Lower lobe of right lung (tissue), 2 donors: ENCODE data around the gene SCLY. TPM values are rescaled to one million over a fixed set of nuclear protein-coding genes. Genes with fewer than 3 reads are reported as not detected.

Experiments
- ATAC-seq, 2 donors: fragments of 200-7000 bp; cut with Tn5 transposase; one replicate each; pipeline ENCODE4 v1.9.1; 2020 to 2022; ENCODE audit warnings: mild to moderate bottlenecking in 2 of 2, moderate library complexity in 2 of 2
- DNase-seq: peaks from one replicate; pipeline ENCODE4 v3.0.0-alpha.2; 2020
- H3K27ac ChIP-seq: fragments of 200-600 bp; one replicate; pipeline ENCODE4 v1.8.0; 2022
- H3K27me3 ChIP-seq: fragments of 200-600 bp; one replicate; pipeline ENCODE4 v1.8.0; 2022; ENCODE audit warnings: low read depth
- H3K36me3 ChIP-seq: fragments of 200-600 bp; one replicate; pipeline ENCODE4 v1.8.0; 2022; ENCODE audit warnings: mild to moderate bottlenecking
- H3K4me1 ChIP-seq: fragments of 200-600 bp; one replicate; pipeline ENCODE4 v1.8.0; 2022
- H3K4me3 ChIP-seq: fragments of 200-600 bp; one replicate; pipeline ENCODE4 v1.8.0; 2022; ENCODE audit warnings: mild to moderate bottlenecking
- H3K9me3 ChIP-seq: fragments of 200-600 bp; one replicate; pipeline ENCODE4 v1.8.0; 2022
- intact Hi-C: fragments of 100-400 bp; cut with DNase I; formaldehyde crosslinking; loops from one replicate; pipeline ENCODE4 v1.11.0; 2022
- total RNA-seq: library from RNA; stranded (reverse); fragmentation: NEBNext Ultra II Directional; extraction: Animal tissue kit (Norgen Biotek cat#: 25700); gene quantifications from one replicate; pipeline ENCODE4 v1.2.1, GENCODE V29; 2021
- TF ChIP-seq, protein P1 (sequence below): fragments of 200-600 bp; IDR thresholded peaks from one replicate; pipeline ENCODE4 v1.8.0; 2022; ENCODE audit warnings: antibody characterized with exemption, mild to moderate bottlenecking
- donor health status: DM: no; HTN: yes; CAD: no; lungs with severe emphysema.

Gene SCLY
- total RNA-seq, 1 donor from 2014 or later: 12.4 TPM

- H3K4me3 ChIP-seq: no peak overlapping the region
- intact Hi-C loops: no loop called here
- no peaks in the 10 kb centered on the region for H3K4me1 ChIP-seq
- H3K9me3 ChIP-seq: no peaks in the 10 kb centered on the region
- no peak overlapping the region for H3K27ac ChIP-seq
- TF ChIP-seq, protein P1, sequence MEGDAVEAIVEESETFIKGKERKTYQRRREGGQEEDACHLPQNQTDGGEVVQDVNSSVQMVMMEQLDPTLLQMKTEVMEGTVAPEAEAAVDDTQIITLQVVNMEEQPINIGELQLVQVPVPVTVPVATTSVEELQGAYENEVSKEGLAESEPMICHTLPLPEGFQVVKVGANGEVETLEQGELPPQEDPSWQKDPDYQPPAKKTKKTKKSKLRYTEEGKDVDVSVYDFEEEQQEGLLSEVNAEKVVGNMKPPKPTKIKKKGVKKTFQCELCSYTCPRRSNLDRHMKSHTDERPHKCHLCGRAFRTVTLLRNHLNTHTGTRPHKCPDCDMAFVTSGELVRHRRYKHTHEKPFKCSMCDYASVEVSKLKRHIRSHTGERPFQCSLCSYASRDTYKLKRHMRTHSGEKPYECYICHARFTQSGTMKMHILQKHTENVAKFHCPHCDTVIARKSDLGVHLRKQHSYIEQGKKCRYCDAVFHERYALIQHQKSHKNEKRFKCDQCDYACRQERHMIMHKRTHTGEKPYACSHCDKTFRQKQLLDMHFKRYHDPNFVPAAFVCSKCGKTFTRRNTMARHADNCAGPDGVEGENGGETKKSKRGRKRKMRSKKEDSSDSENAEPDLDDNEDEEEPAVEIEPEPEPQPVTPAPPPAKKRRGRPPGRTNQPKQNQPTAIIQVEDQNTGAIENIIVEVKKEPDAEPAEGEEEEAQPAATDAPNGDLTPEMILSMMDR: no peak
- H3K36me3 ChIP-seq: peaks cover 49% of the 10 kb centered on the region
- H3K27me3 ChIP-seq: no peaks in the 10 kb centered on the region
- ATAC-seq (no peak), DNase-seq (no peak)
Measured at GRCh38 chr2:238025741-238026360, 35.0 kb upstream of the SCLY start.

GRCh38 chr2:238027058-238027457, 33.7 kb upstream of the SCLY start:
- no peak overlapping the region for H3K27ac ChIP-seq
- DNase-seq: no peak
- TF ChIP-seq, protein P1: no peak
- no peak for ATAC-seq
- no peaks in the 10 kb centered on the region for H3K9me3 ChIP-seq
- no peaks in the 10 kb centered on the region for H3K4me1 ChIP-seq
- no peaks in the 10 kb centered on the region for H3K27me3 ChIP-seq
- peaks cover 58% of the 10 kb centered on the region for H3K36me3 ChIP-seq
- H3K4me3 ChIP-seq: no peak overlapping the region
- intact Hi-C loops: no loop called here

DNA sequence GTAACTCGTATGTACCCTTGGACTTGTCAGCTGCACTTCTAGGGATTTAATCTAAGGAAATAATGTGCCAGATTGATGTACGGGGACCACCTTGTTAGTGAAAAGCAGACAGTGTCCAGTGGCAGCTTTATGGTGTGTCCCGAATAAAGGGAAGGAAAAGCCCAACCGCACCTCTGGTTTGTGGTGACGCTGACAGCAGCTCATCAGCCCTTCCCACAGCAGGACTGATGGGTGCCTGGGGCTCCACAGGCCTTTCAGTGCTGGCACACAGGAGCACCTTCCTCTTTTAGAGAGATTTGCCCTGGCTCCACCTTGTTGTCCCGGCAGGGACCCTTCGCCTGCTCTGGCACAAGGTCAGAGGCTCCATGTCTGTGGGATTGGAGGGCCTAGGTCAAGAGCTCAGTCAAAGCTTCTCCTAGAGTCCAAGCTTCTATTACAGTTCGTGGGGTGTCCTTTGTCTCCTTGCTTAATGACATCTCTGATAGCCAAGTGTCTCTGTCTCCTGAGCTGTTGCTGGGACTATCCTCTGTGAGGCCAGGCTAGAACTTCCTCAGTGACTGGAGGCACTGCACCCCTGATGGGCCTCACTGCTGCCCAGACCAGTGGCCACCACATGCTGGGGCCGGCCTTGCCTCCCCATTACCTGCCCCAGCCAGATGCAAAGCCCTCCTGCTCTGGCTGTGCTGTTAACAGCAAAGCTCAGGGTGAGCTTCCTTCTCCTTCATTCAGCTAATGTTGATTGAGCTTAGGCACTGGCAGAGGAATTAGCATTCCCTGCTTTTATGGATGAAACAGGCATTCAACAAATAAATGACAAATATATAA, 33.0 kb upstream of the SCLY start:
- H3K9me3 ChIP-seq: no peaks in the 10 kb centered on the region
- no peaks in the 10 kb centered on the region for H3K27me3 ChIP-seq
- DNase-seq (no peak), ATAC-seq (peak in 1 of 2 donors; percentile 21)
- H3K4me1 ChIP-seq: no peaks in the 10 kb centered on the region
- TF ChIP-seq, protein P1: no peak
- H3K4me3 ChIP-seq: no peak overlapping the region
- intact Hi-C loops: no loop called here
- H3K27ac ChIP-seq: no peak overlapping the region
- H3K36me3 ChIP-seq: peaks cover 66% of the 10 kb centered on the region

DNA sequence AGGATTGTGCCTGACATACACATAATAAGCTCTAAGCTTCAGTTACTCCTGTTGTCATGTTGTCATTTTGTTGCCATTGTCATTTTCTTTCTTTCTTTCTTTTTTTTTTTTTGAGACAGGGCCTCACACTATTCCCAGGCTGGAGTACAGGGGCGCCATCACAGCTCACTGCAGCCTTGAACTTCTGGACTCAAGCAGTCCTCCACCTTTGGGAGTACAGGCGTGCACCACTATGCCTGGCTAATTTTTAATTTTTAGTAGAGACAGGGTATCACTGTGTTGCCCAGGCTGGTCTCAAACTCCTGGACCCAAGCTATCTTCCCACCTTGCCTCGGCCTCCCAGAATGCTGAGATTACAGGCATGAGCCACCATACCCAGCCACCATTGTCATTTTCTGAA, 30.9 kb upstream of the SCLY start:
- TF ChIP-seq, protein P1: no peak
- Histone ChIP-seq H3K4me1 (no peaks in the 10 kb centered on the region), H3K27ac (no peak overlapping the region), H3K9me3 (no peaks in the 10 kb centered on the region), H3K4me3 (no peak overlapping the region), H3K36me3 (peaks cover 68% of the 10 kb centered on the region), H3K27me3 (no peaks in the 10 kb centered on the region)
- ATAC-seq (no peak), DNase-seq (no peak)
- intact Hi-C loops: no loop called here

GRCh38 chr2:238030422-238031155, 30.2 kb upstream of the SCLY start:
- Histone ChIP-seq H3K4me3 (no peak overlapping the region), H3K27me3 (no peaks in the 10 kb centered on the region), H3K36me3 (peaks cover 70% of the 10 kb centered on the region), H3K9me3 (no peaks in the 10 kb centered on the region), H3K27ac (no peak overlapping the region), H3K4me1 (no peaks in the 10 kb centered on the region)
- intact Hi-C loops: no loop called here
- no peak for DNase-seq
- TF ChIP-seq, protein P1: no peak
- no peak for ATAC-seq
